IPS-20b (cell line): Measurements from ENCODE around the gene KLHDC9.

ENCODE experiments used
- H3K27ac ChIP-seq: one replicate; pipeline ENCODE4 v1.5.1; 2013; ENCODE audit warnings: low read length
- H3K27me3 ChIP-seq: 2 replicates; pipeline ENCODE4 v1.6.1; 2013; ENCODE audit warnings: mild to moderate bottlenecking, low read length, inconsistent platforms; ENCODE audit not compliant: insufficient read depth
- H3K36me3 ChIP-seq: 2 replicates; pipeline ENCODE4 v1.6.1; 2013; ENCODE audit warnings: low read depth, mild to moderate bottlenecking, inconsistent platforms, low read length, moderate library complexity; ENCODE audit not compliant: insufficient read depth
- H3K4me1 ChIP-seq: 2 replicates; pipeline ENCODE4 v1.6.1; 2013; ENCODE audit warnings: mild to moderate bottlenecking, control low read depth, inconsistent platforms, low read length, moderate library complexity; ENCODE audit not compliant: insufficient read depth
- H3K4me3 ChIP-seq: 2 replicates; pipeline ENCODE4 v1.5.1; 2013; ENCODE audit warnings: mild to moderate bottlenecking, low read length, inconsistent platforms
- H3K9ac ChIP-seq: 2 replicates; pipeline ENCODE4 v1.6.1; 2013; ENCODE audit warnings: low read depth, mild to moderate bottlenecking, inconsistent platforms, low read length, moderate library complexity
- H3K9me3 ChIP-seq: 2 replicates; pipeline ENCODE4 v1.6.1; 2013; ENCODE audit warnings: mild to moderate bottlenecking, low read depth, low read length, inconsistent platforms; ENCODE audit not compliant: insufficient read depth

The KLHDC9 gene

DNA sequence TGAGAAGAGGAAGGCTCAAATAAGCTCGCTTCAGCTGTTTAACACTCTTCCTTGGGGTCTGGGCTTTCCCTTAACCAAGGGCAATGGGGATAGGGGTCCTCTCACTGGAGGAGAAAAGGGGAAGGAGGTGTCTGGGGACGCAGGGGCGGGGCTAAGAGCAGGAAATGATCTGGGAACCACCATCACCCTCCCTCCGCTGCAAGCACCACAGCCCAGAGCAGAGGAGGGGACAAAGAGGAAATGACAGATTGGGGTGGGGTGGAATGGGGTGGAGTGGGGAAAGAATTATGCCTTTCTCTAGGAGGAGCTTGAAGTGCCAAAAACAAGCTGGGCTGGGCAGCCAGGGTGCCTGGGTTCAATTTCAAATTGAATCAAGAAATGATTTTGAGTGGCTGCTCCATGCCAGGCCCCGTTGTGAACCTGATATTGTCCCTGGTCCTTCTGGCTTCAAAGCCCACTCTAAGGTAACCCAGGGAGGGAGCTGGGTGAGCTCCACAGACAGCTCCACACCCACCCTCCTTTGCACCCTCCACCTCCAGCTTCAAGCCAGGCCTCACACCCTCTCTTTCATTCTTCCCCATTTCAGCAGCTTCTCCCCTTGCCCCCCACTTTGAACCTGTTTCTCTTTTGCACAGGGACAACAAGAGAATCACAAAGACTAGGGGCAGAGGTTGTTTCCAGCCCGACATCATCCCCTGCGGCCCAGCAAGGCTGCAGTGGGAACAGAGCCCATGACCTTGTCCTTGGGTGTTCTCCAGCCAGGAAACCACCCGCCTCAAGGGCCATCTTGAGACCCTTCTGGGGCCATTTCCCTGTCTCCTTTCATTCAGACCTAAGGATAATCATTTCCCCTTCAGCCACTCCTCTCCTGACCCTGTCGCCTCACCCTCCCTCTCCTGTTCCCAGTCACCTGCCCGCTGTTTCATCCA lies 29.6 kb upstream of the KLHDC9 start:
- Histone ChIP-seq H3K36me3 (no peaks in the 10 kb centered on the region), H3K4me3 (no peak overlapping the region), H3K27me3 (no peaks in the 10 kb centered on the region), H3K4me1 (no peaks in the 10 kb centered on the region; the same call in none of the 2 replicates), H3K27ac (no peak overlapping the region), H3K9ac (no peak overlapping the region), H3K9me3 (no peaks in the 10 kb centered on the region)

DNA sequence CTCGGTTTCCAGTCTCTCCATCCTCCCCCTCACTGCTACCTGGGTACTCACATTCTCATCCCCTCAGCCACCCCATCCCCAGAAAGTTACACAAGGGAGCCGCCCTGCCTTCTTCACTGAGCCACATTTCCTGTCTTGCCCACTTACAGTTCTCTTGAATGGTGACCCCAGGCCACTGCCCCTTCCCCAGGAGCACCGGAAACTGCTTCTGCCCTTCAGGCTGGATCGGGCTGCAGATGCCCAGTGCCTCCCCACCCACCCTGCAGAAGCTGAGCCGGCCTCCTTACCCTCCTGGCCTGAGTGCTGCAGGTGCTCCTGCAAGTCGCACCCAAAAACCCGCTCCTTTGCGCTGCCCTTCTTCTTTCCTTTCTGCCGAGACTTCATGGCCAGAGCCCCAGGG lies 28.9 kb upstream of the KLHDC9 start:
- Histone ChIP-seq H3K9me3 (no peaks in the 10 kb centered on the region), H3K9ac (no peak overlapping the region), H3K27ac (no peak overlapping the region), H3K36me3 (no peaks in the 10 kb centered on the region), H3K27me3 (no peaks in the 10 kb centered on the region), H3K4me3 (no peak overlapping the region), H3K4me1 (no peaks in the 10 kb centered on the region; the same call in 1 of the 2 replicates)

DNA sequence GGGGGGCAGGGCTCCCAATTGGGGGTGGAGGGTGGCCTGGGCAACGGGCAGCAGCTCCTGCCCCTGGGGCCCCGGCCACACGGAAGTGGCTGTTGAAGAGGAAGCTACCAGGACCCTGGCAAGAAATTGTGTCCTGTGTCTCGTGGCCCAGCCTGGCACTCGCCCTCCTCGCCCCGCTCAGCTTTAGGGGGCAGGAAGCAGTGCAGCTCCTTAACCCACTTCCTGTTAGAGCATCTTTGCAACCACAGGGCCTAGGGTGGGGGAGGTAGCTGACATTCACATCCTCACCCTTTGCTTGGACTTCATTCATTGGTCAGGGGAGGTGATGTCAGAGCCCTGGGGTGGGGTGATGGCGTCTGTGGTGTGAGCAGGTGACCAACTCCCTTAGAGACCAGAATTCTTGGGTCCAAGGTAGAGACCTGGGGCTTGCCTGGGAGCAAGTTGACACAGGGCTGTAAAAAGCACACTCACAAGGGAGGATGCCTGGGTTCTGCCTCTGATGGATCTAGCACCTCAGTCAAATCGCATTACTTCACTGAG lies 28.4 kb upstream of the KLHDC9 start, which contains the start of gene ARHGAP30:
ARHGAP30 (minus strand) TSS at position 161 of the 540 bp plus-strand sequence. CDS start 267 bp downstream, outside the sequence.
- Histone ChIP-seq H3K27ac (no peak within 1 kb of the TSS), H3K9me3 (no peaks in the 10 kb centered on the region), H3K27me3 (no peaks in the 10 kb centered on the region), H3K36me3 (no peaks in the 10 kb centered on the region), H3K4me1 (no peaks in the 10 kb centered on the region), H3K9ac (no peak within 1 kb of the TSS), H3K4me3 (no peak within 1 kb of the TSS)

DNA sequence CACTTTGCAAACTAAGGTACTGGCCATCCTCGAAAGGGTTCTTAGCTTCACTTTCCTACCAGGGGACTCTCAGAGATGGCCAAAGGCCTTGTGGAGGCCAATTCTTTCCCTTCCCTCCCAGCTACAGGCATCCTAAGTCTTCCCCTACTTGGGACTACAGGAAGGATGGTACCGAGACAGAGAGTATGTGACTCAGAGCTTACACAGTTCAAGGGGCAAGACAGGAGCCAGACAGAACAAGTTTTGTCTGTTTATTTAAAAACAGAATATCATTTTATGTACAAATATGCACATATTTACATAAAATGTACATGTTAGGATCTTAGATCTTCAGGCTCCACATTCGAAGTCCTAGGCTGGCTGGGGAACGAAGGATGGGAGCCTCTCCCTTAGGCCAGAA lies 27.4 kb upstream of the KLHDC9 start:
- Histone ChIP-seq H3K4me1 (no peaks in the 10 kb centered on the region), H3K9ac (no peak overlapping the region), H3K9me3 (no peaks in the 10 kb centered on the region), H3K4me3 (no peak overlapping the region), H3K27ac (no peak overlapping the region), H3K36me3 (no peaks in the 10 kb centered on the region), H3K27me3 (no peaks in the 10 kb centered on the region)

DNA sequence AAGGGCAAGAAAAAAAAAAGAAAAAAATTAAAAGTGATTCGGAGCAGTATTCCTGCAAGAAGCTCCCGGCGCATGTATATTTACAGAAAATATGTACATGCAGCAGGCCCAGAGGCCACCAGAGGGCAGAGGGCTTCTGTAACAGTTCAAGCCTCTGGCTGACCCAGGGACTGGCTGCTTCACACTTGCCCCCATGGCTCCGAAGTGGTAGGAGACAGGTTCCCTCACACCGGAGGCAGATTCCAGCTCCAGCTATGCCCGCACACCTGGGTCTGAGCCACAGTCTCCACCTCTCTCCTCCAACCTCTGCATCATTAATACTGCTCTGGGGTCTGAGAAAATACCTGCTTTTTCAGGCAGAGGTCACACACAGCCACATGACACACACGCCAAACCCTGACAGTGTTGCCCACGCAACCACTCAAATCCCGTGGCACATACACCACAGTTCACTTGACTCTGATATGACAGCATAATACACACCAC lies 26.2 kb upstream of the KLHDC9 start:
- Histone ChIP-seq H3K27ac (no peak overlapping the region), H3K4me3 (no peak overlapping the region), H3K36me3 (no peaks in the 10 kb centered on the region), H3K9ac (no peak overlapping the region), H3K27me3 (no peaks in the 10 kb centered on the region), H3K4me1 (no peaks in the 10 kb centered on the region), H3K9me3 (no peaks in the 10 kb centered on the region)

DNA sequence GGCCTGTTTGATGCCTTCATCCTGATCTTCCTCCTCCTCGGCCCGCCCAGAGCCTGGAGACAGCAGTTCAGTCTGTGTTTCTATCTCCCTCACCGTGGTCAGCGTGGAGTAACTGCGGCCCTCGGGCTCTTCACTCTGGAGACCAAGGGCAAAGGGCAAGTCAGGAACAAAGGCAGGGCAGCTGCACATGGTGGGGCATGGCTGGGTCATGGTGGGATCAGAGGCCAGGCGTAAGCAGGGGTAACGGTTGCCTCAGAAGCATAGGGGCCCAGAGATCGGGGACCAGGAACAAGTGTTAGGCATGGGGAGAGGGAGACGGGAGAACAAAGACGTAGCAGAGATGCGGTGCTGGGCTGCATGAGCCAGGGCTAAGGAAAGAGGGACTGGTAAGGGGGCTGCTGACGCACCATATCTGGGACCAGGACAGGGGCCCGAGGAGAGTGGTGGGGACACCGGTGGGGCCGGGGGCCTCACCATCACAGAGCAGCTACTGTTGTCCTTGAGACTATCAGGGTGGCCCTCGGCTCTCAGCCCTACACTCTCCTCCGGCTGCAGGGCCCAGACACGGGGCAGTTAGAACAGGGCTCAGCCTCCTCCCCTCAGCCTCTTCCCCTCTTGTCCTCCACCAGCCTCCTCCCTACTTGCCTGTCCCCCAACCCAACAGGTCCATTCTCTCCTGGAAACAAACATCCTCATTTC lies 25.3 kb upstream of the KLHDC9 start:
- no peaks in the 10 kb centered on the region for H3K9me3 ChIP-seq
- H3K36me3 ChIP-seq = no peaks in the 10 kb centered on the region
- no peaks in the 10 kb centered on the region for H3K4me1 ChIP-seq
- H3K27me3 ChIP-seq = no peaks in the 10 kb centered on the region
- H3K9ac ChIP-seq = no peak overlapping the region
- H3K4me3 ChIP-seq = no peak overlapping the region
- H3K27ac ChIP-seq = no peak overlapping the region

DNA sequence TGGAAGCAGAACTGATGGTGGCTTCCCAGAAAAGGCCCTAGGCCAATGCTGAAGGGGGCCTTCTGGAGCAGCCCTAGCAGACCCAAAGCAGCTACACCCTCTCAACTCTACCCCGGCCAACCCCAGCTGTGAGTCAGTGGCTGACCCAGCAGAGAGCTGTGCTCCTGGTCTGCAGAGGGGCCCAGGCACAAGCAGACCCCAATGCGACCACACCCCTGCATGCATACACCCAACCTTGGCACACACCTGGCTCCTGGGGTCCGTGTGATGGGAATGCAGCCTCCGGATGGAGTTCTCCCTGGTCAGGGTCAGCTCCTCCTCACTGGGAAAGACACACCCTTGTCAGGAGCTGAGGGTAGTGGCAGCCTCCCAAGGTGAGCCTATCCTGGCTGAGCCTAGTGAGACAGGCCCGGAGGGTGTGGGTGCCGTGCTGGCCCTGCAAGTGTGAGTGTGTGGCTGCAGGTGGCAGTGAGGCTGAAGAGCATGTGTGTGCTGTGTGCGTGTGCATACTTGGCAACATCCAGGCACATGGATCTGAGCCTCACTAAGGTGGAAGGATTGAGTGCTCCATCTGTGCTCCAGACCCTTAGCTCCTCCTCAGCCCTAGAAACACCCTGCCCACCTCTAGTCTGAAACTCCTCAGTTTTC lies 24.6 kb upstream of the KLHDC9 start:
- Histone ChIP-seq H3K4me3 (no peak overlapping the region), H3K36me3 (no peaks in the 10 kb centered on the region), H3K4me1 (no peaks in the 10 kb centered on the region), H3K27ac (no peak overlapping the region), H3K9ac (no peak overlapping the region), H3K9me3 (no peaks in the 10 kb centered on the region), H3K27me3 (no peaks in the 10 kb centered on the region)

DNA sequence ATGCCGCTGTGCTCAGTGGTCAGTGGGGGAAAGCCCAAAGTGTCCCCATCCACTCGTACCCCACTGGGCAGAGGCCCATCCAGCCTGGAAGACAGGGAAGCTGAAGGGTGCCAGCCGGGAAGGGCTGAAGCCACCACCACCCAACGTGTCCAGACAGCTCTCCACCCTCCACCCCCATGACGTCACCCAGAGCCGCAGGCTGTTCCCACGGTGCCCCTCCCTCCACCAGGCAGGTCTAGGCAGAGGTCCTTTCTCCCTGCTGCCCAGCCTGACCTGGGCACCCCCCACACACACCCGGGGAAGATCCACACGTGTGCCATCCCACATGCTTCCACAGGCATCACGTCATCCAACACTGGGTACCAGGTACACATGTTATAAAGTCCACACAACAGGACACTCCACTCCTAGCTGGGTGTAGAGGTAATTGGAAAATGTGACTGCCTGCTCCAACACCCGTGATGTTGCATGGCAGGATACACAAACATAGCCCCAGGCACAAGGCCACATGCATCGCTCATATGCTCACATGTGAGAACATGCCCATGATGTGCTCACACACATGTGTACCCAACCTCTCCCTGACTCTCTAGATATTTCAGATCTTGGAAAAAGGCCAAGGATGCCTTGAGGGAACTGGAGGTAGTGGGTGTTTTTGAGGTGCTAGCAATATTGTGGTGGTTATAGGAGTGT lies 23.3 kb upstream of the KLHDC9 start:
- Histone ChIP-seq H3K9ac (no peak overlapping the region), H3K9me3 (no peaks in the 10 kb centered on the region), H3K27ac (no peak overlapping the region), H3K4me3 (no peak overlapping the region), H3K27me3 (no peaks in the 10 kb centered on the region), H3K36me3 (no peaks in the 10 kb centered on the region), H3K4me1 (no peaks in the 10 kb centered on the region)

DNA sequence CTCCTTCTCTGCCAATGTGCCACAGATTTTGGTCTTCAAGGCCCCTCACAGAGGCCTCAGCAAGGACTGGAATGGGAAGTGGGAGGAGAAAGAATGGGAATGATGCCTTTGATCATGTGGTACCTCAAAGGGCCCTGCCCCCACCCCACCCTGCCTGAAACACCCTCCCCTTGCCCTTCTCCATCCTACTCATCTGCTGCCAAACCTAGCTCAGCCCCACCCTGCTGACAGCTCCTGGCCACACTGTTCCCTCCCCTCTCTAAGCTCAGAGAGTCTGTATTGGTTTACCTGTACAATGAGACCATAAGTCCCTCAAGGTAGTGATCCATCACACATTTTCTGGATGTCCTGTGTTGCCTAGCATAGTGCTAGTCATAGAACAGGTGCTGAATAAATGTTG lies 21.8 kb upstream of the KLHDC9 start:
- Histone ChIP-seq H3K27ac (no peak overlapping the region), H3K4me3 (no peak overlapping the region), H3K4me1 (0 out of 2 replicates have a peak, but pooled peaks cover 4% of the 10 kb centered on the region), H3K9ac (no peak overlapping the region; the same call in 1 of the 2 replicates), H3K36me3 (no peaks in the 10 kb centered on the region), H3K27me3 (no peaks in the 10 kb centered on the region), H3K9me3 (no peaks in the 10 kb centered on the region)

DNA sequence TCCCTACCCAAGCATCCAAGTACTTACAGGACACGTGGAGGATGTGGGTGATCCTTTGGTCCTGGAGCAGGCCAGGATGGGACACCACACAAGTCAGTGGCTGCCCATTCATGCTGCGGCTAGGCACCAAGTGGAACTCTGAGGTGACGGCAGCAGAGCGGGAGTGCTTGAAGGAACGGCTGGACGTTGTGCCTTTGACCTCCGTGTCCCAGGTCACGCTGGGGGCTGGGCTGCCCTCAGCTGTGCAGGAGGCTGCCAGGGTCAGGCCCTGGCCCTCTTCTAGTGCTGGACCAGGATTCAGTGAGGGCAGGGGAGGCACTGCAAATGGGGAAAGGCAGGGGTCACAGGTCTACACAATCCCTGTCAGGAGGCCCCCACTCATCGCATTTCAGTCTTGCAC lies 20.7 kb upstream of the KLHDC9 start:
- Histone ChIP-seq H3K4me1 (0 out of 2 replicates have a peak, but pooled peaks cover 4% of the 10 kb centered on the region), H3K9me3 (no peaks in the 10 kb centered on the region), H3K27ac (no peak overlapping the region), H3K4me3 (no peak overlapping the region), H3K9ac (no peak overlapping the region), H3K27me3 (no peaks in the 10 kb centered on the region), H3K36me3 (no peaks in the 10 kb centered on the region)
